Astrocyte (in vitro differentiated cells and primary cell): ENCODE data around the gene FGD4. TPM values are rescaled to one million over a fixed set of nuclear protein-coding genes. Genes with fewer than 3 reads are reported as not detected.
A peak's percentile ranks its signal among the peaks of the same experiment; 100 is the strongest.
"Not testable (repeated sequence)": the region's sequence is repeated elsewhere in the genome, so short reads cannot be mapped to it uniquely, and the experiment has no call there.

ENCODE experiments used
- DNase-seq: peaks from one replicate; pipeline ENCODE4 v3.0.0-alpha.2; 2010; ENCODE audit warnings: low read depth
- FAIRE-seq: peaks from 2 replicates; lab custom pipeline; 2011; peaks lifted over from hg19 to GRCh38; lab: Jason Lieb, UNC
- H2AFZ ChIP-seq: 2 replicates; pipeline ENCODE4 v1.6.0; 2012; ENCODE audit warnings: low read depth, low read length, inconsistent platforms
- H3K27ac ChIP-seq: 2 replicates; pipeline ENCODE4 v1.5.1; 2011; ENCODE audit warnings: low read depth, low read length, inconsistent platforms
- H3K27me3 ChIP-seq: 2 replicates; pipeline ENCODE4 v1.6.0; 2011; ENCODE audit warnings: low read length, inconsistent platforms; ENCODE audit not compliant: insufficient read depth
- H3K36me3 ChIP-seq: 2 replicates; pipeline ENCODE4 v1.5.1; 2011; ENCODE audit warnings: low read length, inconsistent platforms; ENCODE audit not compliant: insufficient read depth
- H3K4me1 ChIP-seq: 2 replicates; pipeline ENCODE4 v1.5.1; 2011; ENCODE audit warnings: low read length, inconsistent platforms; ENCODE audit not compliant: insufficient read depth
- H3K4me2 ChIP-seq: 2 replicates; pipeline ENCODE4 v1.6.0; 2012; ENCODE audit warnings: low read length, inconsistent platforms
- H3K4me3 ChIP-seq: 2 replicates; pipeline ENCODE4 v1.5.1; 2011; ENCODE audit warnings: low read depth, mild to moderate bottlenecking, low read length, inconsistent platforms; ENCODE audit not compliant: insufficient read depth
- H3K79me2 ChIP-seq: 2 replicates; pipeline ENCODE4 v1.6.0; 2012; ENCODE audit warnings: mild to moderate bottlenecking, low read length, inconsistent platforms; ENCODE audit not compliant: insufficient read depth
- H3K9ac ChIP-seq: 2 replicates; pipeline ENCODE4 v1.6.0; 2012; ENCODE audit warnings: mild to moderate bottlenecking, low read length, inconsistent platforms
- H3K9me3 ChIP-seq: 2 replicates; pipeline ENCODE4 v1.5.1; 2012; ENCODE audit warnings: low read depth, mild to moderate bottlenecking, low read length, inconsistent platforms; ENCODE audit not compliant: insufficient read depth
- H4K20me1 ChIP-seq: 2 replicates; pipeline ENCODE4 v1.6.0; 2012; ENCODE audit warnings: low read length, inconsistent platforms; ENCODE audit not compliant: insufficient read depth
- H3K27ac Mint-ChIP-seq: one replicate; pipeline ENCODE4 v1.8.0; 2021; ENCODE audit warnings: mild to moderate bottlenecking, mixed read lengths; ENCODE audit not compliant: unreplicated experiment
- H3K27me3 Mint-ChIP-seq: one replicate; pipeline ENCODE4 v1.8.0; 2021; ENCODE audit warnings: low read depth, mixed read lengths; ENCODE audit not compliant: unreplicated experiment
- H3K36me3 Mint-ChIP-seq: one replicate; pipeline ENCODE4 v1.8.0; 2021; ENCODE audit warnings: low read depth, mixed read lengths; ENCODE audit not compliant: unreplicated experiment
- H3K4me1 Mint-ChIP-seq: one replicate; pipeline ENCODE4 v1.8.0; 2021; ENCODE audit warnings: low read depth, mixed read lengths; ENCODE audit not compliant: unreplicated experiment
- H3K4me3 Mint-ChIP-seq: one replicate; pipeline ENCODE4 v1.8.0; 2021; ENCODE audit warnings: mild to moderate bottlenecking, moderate library complexity, mixed read lengths; ENCODE audit not compliant: unreplicated experiment
- H3K9me3 Mint-ChIP-seq: one replicate; pipeline ENCODE4 v1.8.0; 2021; ENCODE audit warnings: mild to moderate bottlenecking, mixed read lengths; ENCODE audit not compliant: unreplicated experiment
- EZH2 ChIP-seq: IDR thresholded peaks from 2 replicates; pipeline ENCODE4 v1.6.1; 2012; ENCODE audit warnings: mild to moderate bottlenecking, low read length, inconsistent platforms; ENCODE audit not compliant: insufficient read depth
- total RNA-seq: library from RNA; stranded (reverse); gene quantifications from 2 replicates; pipeline ENCODE4 v1.2.1, GENCODE V29; 2021
- TF ChIP-seq, protein P1 (sequence below): IDR thresholded peaks from 2 replicates; pipeline ENCODE4 v1.5.1; 2011; ENCODE audit warnings: low read depth, mild to moderate bottlenecking, inconsistent platforms, low read length, moderate library complexity; ENCODE audit not compliant: insufficient read depth

FGD4 gene
- total RNA-seq, 1 donor from 2014 or later, result 18.7 TPM

DNA sequence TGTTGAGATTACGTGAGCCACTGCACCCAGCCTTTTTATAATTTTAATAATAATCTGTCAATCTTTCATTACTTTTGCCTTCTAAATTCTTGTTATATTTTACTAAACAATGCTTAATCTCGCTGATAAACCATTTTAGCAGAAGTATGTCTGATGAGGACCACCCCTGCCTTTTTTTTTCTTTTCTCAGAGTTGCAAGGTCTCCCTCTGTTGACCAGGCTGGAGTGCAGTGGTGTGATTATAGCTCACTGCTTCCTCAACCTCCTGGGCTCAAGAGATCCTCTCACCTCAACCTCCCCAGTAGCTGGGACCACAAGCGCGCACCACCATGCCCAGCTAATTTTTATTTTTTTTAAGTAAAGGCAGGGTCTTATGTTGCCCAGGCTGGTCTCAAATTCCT lies 161.2 kb downstream of the FGD4 start:
- Mint-ChIP-seq H3K9me3 (peaks cover 2% of the 10 kb centered on the region), H3K4me1 (peaks cover 7% of the 10 kb centered on the region), H3K27ac (no peak overlapping the region), H3K4me3 (no peak overlapping the region), H3K36me3 (peaks cover 6% of the 10 kb centered on the region), H3K27me3 (no peaks in the 10 kb centered on the region)
- no peaks in the 10 kb centered on the region for H3K27me3 ChIP-seq
- H3K36me3 ChIP-seq, result no peaks in the 10 kb centered on the region
- H3K9me3 ChIP-seq, result no peaks in the 10 kb centered on the region
- H3K4me3 ChIP-seq, result no peak overlapping the region
- no peak overlapping the region for H3K4me2 ChIP-seq
- H3K4me1 ChIP-seq, result peaks cover 6% of the 10 kb centered on the region
- DNase-seq (no peak), FAIRE-seq (no peak)
- no peak overlapping the region for H3K27ac ChIP-seq
- TF ChIP-seq, protein P1, sequence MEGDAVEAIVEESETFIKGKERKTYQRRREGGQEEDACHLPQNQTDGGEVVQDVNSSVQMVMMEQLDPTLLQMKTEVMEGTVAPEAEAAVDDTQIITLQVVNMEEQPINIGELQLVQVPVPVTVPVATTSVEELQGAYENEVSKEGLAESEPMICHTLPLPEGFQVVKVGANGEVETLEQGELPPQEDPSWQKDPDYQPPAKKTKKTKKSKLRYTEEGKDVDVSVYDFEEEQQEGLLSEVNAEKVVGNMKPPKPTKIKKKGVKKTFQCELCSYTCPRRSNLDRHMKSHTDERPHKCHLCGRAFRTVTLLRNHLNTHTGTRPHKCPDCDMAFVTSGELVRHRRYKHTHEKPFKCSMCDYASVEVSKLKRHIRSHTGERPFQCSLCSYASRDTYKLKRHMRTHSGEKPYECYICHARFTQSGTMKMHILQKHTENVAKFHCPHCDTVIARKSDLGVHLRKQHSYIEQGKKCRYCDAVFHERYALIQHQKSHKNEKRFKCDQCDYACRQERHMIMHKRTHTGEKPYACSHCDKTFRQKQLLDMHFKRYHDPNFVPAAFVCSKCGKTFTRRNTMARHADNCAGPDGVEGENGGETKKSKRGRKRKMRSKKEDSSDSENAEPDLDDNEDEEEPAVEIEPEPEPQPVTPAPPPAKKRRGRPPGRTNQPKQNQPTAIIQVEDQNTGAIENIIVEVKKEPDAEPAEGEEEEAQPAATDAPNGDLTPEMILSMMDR, result no peak
- peaks cover 66% of the 10 kb centered on the region for H3K79me2 ChIP-seq
- no peak overlapping the region for H3K9ac ChIP-seq
- H4K20me1 ChIP-seq, result no peaks in the 10 kb centered on the region
- H2AFZ ChIP-seq, result no peak overlapping the region

DNA sequence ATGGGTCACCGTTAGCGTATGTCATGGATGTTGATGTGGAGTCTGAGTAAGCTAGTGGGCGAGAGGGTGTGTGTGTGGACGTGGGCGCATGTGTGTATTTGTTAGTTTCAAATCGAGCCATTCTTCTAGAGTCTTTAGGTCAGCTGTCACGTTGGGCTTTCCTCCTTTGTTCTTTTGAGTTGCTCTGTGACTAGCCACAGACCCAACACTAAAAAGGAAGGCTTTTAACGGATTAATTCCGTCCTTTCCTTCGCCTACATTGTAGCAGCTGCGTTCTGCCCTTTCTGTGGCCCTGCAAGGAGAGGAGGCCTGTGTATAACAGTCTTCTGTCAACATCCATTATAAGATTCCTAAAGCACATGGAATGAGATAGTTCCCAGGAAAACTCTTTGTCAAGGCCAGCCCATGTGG lies 162.6 kb downstream of the FGD4 start:
- Mint-ChIP-seq H3K4me3 (no peak overlapping the region), H3K27ac (no peak overlapping the region), H3K4me1 (peaks cover 14% of the 10 kb centered on the region), H3K27me3 (no peaks in the 10 kb centered on the region), H3K36me3 (peaks cover 6% of the 10 kb centered on the region), H3K9me3 (peaks cover 2% of the 10 kb centered on the region)
- H3K4me1 ChIP-seq, result peaks cover 14% of the 10 kb centered on the region
- H3K4me3 ChIP-seq, result no peak overlapping the region
- H3K27ac ChIP-seq, result peak overlapping the region; percentile 43
- H2AFZ ChIP-seq, result no peak overlapping the region
- DNase-seq, result peak; percentile 23
- H3K9ac ChIP-seq, result peak overlapping the region; percentile 59
- H3K4me2 ChIP-seq, result peak overlapping the region; percentile 25
- TF ChIP-seq, protein P1, result no peak
- TF ChIP-seq EZH2, result no peak
- H3K9me3 ChIP-seq, result no peaks in the 10 kb centered on the region
- H3K79me2 ChIP-seq, result peaks cover 64% of the 10 kb centered on the region
- no peaks in the 10 kb centered on the region for H3K36me3 ChIP-seq
- no peak for FAIRE-seq
- no peaks in the 10 kb centered on the region for H4K20me1 ChIP-seq
- no peaks in the 10 kb centered on the region for H3K27me3 ChIP-seq

DNA sequence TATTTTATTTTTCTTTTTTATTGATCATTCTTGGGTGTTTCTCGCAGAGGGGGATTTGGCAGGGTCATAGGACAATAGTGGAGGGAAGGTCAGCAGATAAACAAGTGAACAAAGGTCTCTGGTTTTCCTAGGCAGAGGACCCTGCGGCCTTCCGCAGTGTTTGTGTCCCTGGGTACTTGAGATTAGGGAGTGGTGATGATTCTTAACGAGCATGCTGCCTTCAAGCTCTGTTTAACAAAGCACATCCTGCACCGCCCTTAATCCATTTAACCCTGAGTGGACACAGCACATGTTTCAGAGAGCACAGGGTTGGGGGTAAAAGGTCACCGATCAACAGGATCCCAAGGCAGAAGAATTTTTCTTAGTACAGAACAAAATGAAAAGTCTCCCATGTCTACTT lies 163.1 kb downstream of the FGD4 start:
- H3K4me3 ChIP-seq, H3K4me3 Mint-ChIP-seq, H3K9me3 Mint-ChIP-seq, H3K9me3 ChIP-seq, H3K27ac ChIP-seq, H3K27me3 ChIP-seq, H3K36me3 Mint-ChIP-seq, H3K4me2 ChIP-seq, DNase-seq, H3K27me3 Mint-ChIP-seq, H3K9ac ChIP-seq, FAIRE-seq, H4K20me1 ChIP-seq, H3K27ac Mint-ChIP-seq, H3K36me3 ChIP-seq, H2AFZ ChIP-seq: not testable (repeated sequence)
- Histone ChIP-seq H3K79me2 (peaks cover 64% of the 10 kb centered on the region), H3K4me1 (peaks cover 19% of the 10 kb centered on the region)
- H3K4me1 Mint-ChIP-seq, result peaks cover 19% of the 10 kb centered on the region
